Neural progenitor cell (in vitro differentiated cells): Measurements from ENCODE around the gene AADAC. TPM values are rescaled to one million over a fixed set of nuclear protein-coding genes. Genes with fewer than 3 reads are reported as not detected.
"Not testable (repeated sequence)": the region's sequence is repeated elsewhere in the genome, so short reads cannot be mapped to it uniquely, and the experiment has no call there.

Experiments
- DNase-seq: peaks from one replicate; pipeline ENCODE4 v3.0.0-alpha.2; 2016; ENCODE audit warnings: low spot score
- H2AFZ ChIP-seq: fragments of 200-600 bp; sonication (generic); replicated peaks from 2 replicates; pipeline ENCODE4 v1.6.1; 2016; ENCODE audit warnings: antibody characterized with exemption
- H3F3A ChIP-seq: fragments of 200-600 bp; sonication (generic); 2 replicates; pipeline ENCODE4 v1.6.1; 2016; ENCODE audit warnings: antibody characterized with exemption, low read depth
- H3K27ac ChIP-seq: fragments of 200-600 bp; sonication (generic); 2 replicates; pipeline ENCODE4 v1.5.1; 2016; ENCODE audit warnings: mild to moderate bottlenecking
- H3K27me3 ChIP-seq: fragments of 200-600 bp; sonication (generic); 2 replicates; pipeline ENCODE4 v1.6.1; 2016; ENCODE audit warnings: mild to moderate bottlenecking, moderate library complexity
- H3K36me3 ChIP-seq: fragments of 200-600 bp; sonication (generic); 2 replicates; pipeline ENCODE4 v1.5.1; 2016
- H3K4me1 ChIP-seq: fragments of 200-600 bp; sonication (generic); 2 replicates; pipeline ENCODE4 v1.6.1; 2016; ENCODE audit warnings: mixed run types
- H3K4me2 ChIP-seq: fragments of 200-600 bp; sonication (generic); 2 replicates; pipeline ENCODE4 v1.6.1; 2016
- H3K4me3 ChIP-seq: fragments of 200-600 bp; sonication (generic); 2 replicates; pipeline ENCODE4 v1.5.1; 2016
- H3K79me2 ChIP-seq: fragments of 200-600 bp; sonication (generic); 2 replicates; pipeline ENCODE4 v1.6.1; 2016; ENCODE audit warnings: low read depth
- H3K9ac ChIP-seq: fragments of 200-600 bp; sonication (generic); 2 replicates; pipeline ENCODE4 v1.6.1; 2016
- H3K9me3 ChIP-seq: fragments of 200-600 bp; sonication (generic); 2 replicates; pipeline ENCODE4 v1.5.1; 2016; ENCODE audit warnings: low read depth
- H4K20me1 ChIP-seq: fragments of 200-600 bp; sonication (generic); 2 replicates; pipeline ENCODE4 v1.6.1; 2016; ENCODE audit warnings: low read depth
- H3K27ac Mint-ChIP-seq: 3 replicates; pipeline ENCODE4 v1.8.0; 2021; ENCODE audit warnings: mixed read lengths
- H3K27me3 Mint-ChIP-seq: 2 replicates; pipeline ENCODE4 v1.8.0; 2022; ENCODE audit warnings: low read depth, mild to moderate bottlenecking, inconsistent platforms, moderate library complexity, mixed read lengths; ENCODE audit not compliant: insufficient read depth
- H3K36me3 Mint-ChIP-seq: 3 replicates; pipeline ENCODE4 v1.8.0; 2021; ENCODE audit warnings: mixed read lengths
- H3K4me1 Mint-ChIP-seq: 3 replicates; pipeline ENCODE4 v1.8.0; 2021; ENCODE audit warnings: mixed read lengths
- H3K4me3 Mint-ChIP-seq: 3 replicates; pipeline ENCODE4 v1.8.0; 2021; ENCODE audit warnings: mild to moderate bottlenecking, moderate library complexity, mixed read lengths
- H3K9me3 Mint-ChIP-seq: 3 replicates; pipeline ENCODE4 v1.8.0; 2020; ENCODE audit warnings: mixed read lengths
- EZH2 ChIP-seq: fragments of 200-600 bp; sonication (generic); IDR thresholded peaks from 2 replicates; pipeline ENCODE4 v1.6.1; 2017; ENCODE audit warnings: antibody characterized with exemption, mild to moderate bottlenecking, moderate library complexity
- EZH2phosphoT487 ChIP-seq: fragments of 200-600 bp; sonication (generic); IDR thresholded peaks from 2 replicates; pipeline ENCODE4 v1.6.1; 2017; ENCODE audit warnings: antibody characterized with exemption
- total RNA-seq: library from RNA; depleted of rRNA; stranded (reverse); fragments of >200 nt; gene quantifications from 2 replicates; pipeline ENCODE4 v1.2.3, GENCODE V29; 2015; ENCODE audit warnings: low replicate concordance
- TF ChIP-seq, protein P1 (sequence below): fragments of 200-600 bp; sonication (generic); IDR thresholded peaks from 2 replicates; pipeline ENCODE4 v1.5.1; 2017; ENCODE audit warnings: antibody characterized with exemption, mild to moderate bottlenecking

Gene AADAC
- total RNA-seq, 1 donor from 2014 or later: not detected

DNA sequence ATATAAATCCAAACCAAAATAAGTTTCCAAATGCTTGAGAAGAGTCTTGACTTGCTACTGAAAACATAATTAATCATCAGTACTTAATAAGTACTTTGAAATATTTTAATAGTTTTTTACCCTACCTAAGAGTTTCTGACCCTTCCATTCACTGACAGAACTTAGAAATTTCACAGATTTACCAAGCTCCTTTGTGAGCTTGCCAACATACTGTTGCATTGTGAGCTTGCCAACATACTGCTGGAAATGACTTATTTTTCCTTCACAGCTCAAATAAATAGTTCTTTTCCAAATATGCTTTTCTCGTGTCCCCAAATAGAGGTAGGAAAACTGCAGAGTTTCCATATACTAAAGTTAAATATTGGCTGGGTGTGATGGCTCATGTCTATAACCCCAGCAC lies 9.6 kb upstream of the AADAC start:
- no peaks in the 10 kb centered on the region for H4K20me1 ChIP-seq
- no peak overlapping the region for H2AFZ ChIP-seq
- H3K27me3 Mint-ChIP-seq: no peaks in the 10 kb centered on the region
- H3F3A ChIP-seq: no peaks in the 10 kb centered on the region
- no peaks in the 10 kb centered on the region for H3K36me3 ChIP-seq
- H3K4me1 Mint-ChIP-seq: no peaks in the 10 kb centered on the region
- H3K27ac Mint-ChIP-seq: no peak overlapping the region
- H3K4me3 ChIP-seq: no peak overlapping the region
- H3K27me3 ChIP-seq: no peaks in the 10 kb centered on the region
- DNase-seq: no peak
- no peaks in the 10 kb centered on the region for H3K79me2 ChIP-seq
- H3K4me3 Mint-ChIP-seq: no peak overlapping the region
- TF ChIP-seq, protein P1, sequence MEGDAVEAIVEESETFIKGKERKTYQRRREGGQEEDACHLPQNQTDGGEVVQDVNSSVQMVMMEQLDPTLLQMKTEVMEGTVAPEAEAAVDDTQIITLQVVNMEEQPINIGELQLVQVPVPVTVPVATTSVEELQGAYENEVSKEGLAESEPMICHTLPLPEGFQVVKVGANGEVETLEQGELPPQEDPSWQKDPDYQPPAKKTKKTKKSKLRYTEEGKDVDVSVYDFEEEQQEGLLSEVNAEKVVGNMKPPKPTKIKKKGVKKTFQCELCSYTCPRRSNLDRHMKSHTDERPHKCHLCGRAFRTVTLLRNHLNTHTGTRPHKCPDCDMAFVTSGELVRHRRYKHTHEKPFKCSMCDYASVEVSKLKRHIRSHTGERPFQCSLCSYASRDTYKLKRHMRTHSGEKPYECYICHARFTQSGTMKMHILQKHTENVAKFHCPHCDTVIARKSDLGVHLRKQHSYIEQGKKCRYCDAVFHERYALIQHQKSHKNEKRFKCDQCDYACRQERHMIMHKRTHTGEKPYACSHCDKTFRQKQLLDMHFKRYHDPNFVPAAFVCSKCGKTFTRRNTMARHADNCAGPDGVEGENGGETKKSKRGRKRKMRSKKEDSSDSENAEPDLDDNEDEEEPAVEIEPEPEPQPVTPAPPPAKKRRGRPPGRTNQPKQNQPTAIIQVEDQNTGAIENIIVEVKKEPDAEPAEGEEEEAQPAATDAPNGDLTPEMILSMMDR: no peak
- no peak for TF ChIP-seq EZH2
- TF ChIP-seq EZH2phosphoT487: no peak
- no peak overlapping the region for H3K27ac ChIP-seq
- no peak overlapping the region for H3K4me2 ChIP-seq
- peaks cover 9% of the 10 kb centered on the region for H3K9me3 Mint-ChIP-seq
- H3K9ac ChIP-seq: no peak overlapping the region
- no peaks in the 10 kb centered on the region for H3K9me3 ChIP-seq
- H3K36me3 Mint-ChIP-seq: no peaks in the 10 kb centered on the region
- H3K4me1 ChIP-seq: no peaks in the 10 kb centered on the region

DNA sequence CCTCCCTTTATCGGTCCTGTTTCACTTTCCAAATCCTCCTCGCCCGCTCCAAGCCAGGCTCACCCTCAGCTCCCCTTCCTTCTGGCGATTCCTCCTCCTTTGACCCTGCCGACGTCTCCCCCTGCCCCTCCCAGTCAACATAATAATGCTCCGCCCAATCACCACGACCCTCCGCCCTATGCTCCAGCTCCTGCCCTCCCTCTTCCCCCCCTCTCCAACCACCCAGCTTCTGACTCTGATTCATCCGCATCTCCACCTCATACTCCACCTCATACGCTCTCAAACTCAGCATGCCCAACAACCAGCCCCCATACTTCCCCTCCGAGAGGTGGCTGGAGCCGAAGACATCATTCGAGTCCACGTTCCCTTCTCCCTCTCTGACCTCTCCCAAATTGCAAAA lies 7.1 kb upstream of the AADAC start:
- H3K9ac ChIP-seq: no peak overlapping the region
- no peaks in the 10 kb centered on the region for H3K4me1 ChIP-seq
- H3K27me3 Mint-ChIP-seq: no peaks in the 10 kb centered on the region

DNA sequence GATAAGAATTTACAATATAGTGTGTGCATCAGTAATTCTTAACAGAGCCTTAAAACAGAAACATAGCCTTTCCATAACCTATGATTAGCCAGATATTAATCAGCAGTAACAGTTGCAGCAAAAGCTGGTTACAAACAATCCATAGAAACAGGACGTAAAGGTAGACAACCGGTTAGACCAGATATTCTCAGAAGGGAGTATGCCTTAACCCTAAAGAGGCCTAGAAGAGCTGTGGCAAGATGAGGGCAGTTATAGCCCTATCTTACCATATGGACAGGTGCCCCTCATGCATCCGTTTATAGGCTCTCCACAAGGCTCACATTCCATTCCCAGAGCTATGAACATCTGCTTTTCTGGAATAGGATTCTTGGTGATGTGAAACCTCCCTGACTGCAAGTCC lies 5.0 kb upstream of the AADAC start:
- not testable (repeated sequence) for H3K27me3 ChIP-seq, H3K27ac Mint-ChIP-seq, H3K4me1 Mint-ChIP-seq, H3K27me3 Mint-ChIP-seq, H3K9me3 ChIP-seq, H3K36me3 Mint-ChIP-seq, DNase-seq, H3K4me2 ChIP-seq, H2AFZ ChIP-seq, H4K20me1 ChIP-seq, H3K36me3 ChIP-seq, H3F3A ChIP-seq, H3K4me1 ChIP-seq, H3K4me3 ChIP-seq, H3K4me3 Mint-ChIP-seq, H3K27ac ChIP-seq, H3K79me2 ChIP-seq, H3K9me3 Mint-ChIP-seq, H3K9ac ChIP-seq

More for the DNA sequence above, 7.1 kb upstream of the AADAC start:
- Histone ChIP-seq H3K27me3 (no peaks in the 10 kb centered on the region), H3F3A (no peaks in the 10 kb centered on the region), H3K27ac (no peak overlapping the region), H3K4me3 (no peak overlapping the region), H3K36me3 (no peaks in the 10 kb centered on the region), H3K79me2 (no peaks in the 10 kb centered on the region), H4K20me1 (no peaks in the 10 kb centered on the region), H3K4me2 (no peak overlapping the region), H2AFZ (no peak overlapping the region), H3K9me3 (no peaks in the 10 kb centered on the region)
- H3K9me3 Mint-ChIP-seq: peaks cover 9% of the 10 kb centered on the region
- H3K4me3 Mint-ChIP-seq: no peak overlapping the region
- H3K27ac Mint-ChIP-seq: no peak overlapping the region
- no peak for DNase-seq
- no peaks in the 10 kb centered on the region for H3K36me3 Mint-ChIP-seq
- TF ChIP-seq EZH2 (no peak), EZH2phosphoT487 (no peak)
- TF ChIP-seq, protein P1: no peak
- H3K4me1 Mint-ChIP-seq: no peaks in the 10 kb centered on the region

DNA sequence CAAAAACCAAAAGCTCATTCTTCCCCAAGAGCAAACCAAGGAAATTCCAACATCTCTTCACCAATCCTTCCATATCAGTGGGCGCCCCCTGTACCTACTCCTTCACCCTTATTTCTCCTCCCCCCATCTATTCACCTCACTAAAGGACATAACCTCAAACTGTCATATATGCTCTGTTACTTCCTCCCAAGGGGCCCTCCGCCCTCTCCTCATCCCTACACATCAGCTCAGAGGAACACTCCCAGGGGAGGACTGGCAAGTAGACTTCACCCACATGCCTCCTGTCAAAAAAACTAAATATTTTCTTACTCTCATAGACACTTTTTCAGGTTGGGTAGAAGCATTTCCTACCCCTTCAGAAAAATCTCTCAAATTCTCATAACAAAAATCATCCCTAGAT lies 2.4 kb upstream of the AADAC start:
- Histone ChIP-seq H3K27ac (no peak overlapping the region), H3F3A (no peaks in the 10 kb centered on the region), H3K9me3 (no peaks in the 10 kb centered on the region), H3K4me2 (no peak overlapping the region), H3K4me3 (no peak overlapping the region), H2AFZ (no peak overlapping the region), H3K9ac (no peak overlapping the region), H3K27me3 (no peaks in the 10 kb centered on the region), H4K20me1 (no peaks in the 10 kb centered on the region), H3K36me3 (no peaks in the 10 kb centered on the region), H3K79me2 (no peaks in the 10 kb centered on the region), H3K4me1 (peaks cover 4% of the 10 kb centered on the region)
- Mint-ChIP-seq H3K27me3 (no peaks in the 10 kb centered on the region), H3K4me3 (no peak overlapping the region), H3K27ac (no peak overlapping the region), H3K4me1 (peaks cover 3% of the 10 kb centered on the region), H3K9me3 (peaks cover 9% of the 10 kb centered on the region), H3K36me3 (no peaks in the 10 kb centered on the region)
- DNase-seq: no peak
- TF ChIP-seq EZH2phosphoT487 (no peak), EZH2 (no peak)
- TF ChIP-seq, protein P1: no peak
